HG03060 (cell line): ENCODE results near the gene GLRA2.

ENCODE experiments used
- ATAC-seq: cut with Tn5 transposase; IDR thresholded peaks from one replicate; pipeline ENCODE4 v1.9.1; 2021; ENCODE audit warnings: low read depth, moderate number of reproducible peaks; ENCODE audit not compliant: unreplicated experiment

Gene GLRA2

DNA sequence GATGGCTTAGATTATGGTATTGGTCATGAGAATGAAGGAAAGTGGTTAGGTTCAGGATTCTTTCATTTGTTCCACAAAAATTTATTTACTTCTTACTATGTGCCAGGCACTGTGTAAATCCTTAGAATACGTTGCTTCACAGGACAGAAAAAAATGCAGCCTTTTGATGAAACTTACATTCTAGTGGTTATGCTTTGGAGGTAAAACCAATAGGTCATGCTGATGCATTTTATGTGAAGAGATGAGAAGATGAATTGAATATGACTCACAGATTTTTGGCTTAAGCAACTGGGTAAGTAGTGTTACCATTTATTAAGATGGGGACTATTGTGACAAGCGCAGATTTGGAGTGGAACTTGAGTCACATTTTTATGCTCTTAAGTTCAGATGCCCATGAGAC is 165.3 kb downstream of the GLRA2 start:
- ATAC-seq = no peak

- no peak for ATAC-seq
Measured at GRCh38 chrX:14697451-14697850, 168.1 kb downstream of the GLRA2 start.

DNA sequence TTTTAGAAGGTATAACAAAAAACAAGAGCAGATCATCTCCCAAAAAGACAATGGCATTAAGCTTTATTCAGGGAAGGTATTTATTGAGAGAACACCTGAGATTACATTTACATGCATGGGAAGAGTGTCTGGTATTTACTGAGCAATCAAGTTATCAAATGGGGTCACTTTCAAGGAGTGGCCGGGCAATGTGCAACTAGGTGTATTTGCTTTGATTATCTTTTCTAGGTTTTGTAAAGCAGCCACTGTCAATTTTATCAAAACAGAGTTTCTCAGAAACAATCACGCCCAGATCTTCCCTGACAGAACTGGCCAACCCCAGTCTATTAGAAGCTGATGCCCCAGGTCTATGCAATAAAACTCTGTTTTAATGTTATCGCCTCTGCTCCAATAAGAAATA is 169.5 kb downstream of the GLRA2 start:
- no peak for ATAC-seq

GRCh38 chrX:14700982-14701381 is 171.6 kb downstream of the GLRA2 start:
- ATAC-seq = no peak

GRCh38 chrX:14702145-14702544 is 172.8 kb downstream of the GLRA2 start:
- ATAC-seq = no peak

DNA sequence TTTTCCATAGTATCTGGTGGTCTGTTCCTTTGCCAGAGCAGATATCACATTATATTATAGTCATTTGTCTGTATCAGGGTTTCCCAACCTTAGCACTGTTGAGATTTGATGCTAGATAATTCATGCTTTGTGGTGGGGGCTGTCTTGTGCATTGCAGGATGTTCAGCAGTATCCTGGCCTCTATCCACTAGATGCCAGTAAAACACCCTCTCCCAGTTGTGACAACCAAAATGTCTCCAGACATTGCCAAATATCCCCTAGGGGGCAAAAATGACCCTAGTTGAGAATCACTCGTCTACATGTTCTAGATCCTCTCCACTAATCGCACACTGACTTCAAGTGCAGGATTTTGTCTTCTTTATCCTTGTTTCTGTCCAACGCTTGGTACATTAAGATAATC is 182.8 kb downstream of the GLRA2 start:
- ATAC-seq = no peak

DNA sequence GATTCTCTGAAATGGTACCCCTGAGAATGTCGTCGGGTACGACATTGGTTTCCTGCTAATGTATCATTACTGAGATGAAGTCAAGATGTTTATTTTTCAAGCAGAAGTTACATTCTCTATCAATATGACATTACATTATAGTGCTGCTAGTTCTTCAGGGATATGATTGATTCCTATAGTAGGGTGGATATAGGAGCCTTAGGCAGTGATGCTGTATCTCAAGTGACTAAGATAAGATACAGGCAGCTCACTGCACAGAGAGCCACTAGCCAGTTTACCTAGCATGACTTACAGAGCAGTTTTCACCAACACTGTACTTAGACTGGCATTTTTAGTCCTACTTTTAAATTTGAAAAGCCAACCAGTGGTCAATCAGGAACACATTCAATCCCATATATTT is 188.6 kb downstream of the GLRA2 start:
- no peak for ATAC-seq

- ATAC-seq = no peak
Measured at GRCh38 chrX:14718403-14718802, 189.1 kb downstream of the GLRA2 start.

DNA sequence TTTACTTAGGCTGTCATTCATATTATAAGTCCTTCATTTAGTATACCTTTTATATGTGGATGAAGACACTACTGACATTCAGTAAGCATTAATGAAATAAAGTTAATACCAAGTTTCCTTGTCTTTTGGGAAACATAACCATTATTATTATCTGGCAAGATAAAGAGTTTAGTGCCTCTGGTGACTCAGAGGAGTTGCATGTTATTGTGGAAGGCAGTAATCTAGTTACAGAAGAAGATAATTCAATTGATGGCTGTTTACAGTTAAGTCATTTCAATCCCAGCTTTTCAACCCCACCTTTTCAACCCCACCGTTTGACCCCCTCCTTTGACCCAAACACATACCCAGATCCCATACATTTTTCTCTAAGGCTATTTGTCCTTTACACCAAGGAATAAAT is 199.7 kb downstream of the GLRA2 start:
- ATAC-seq = no peak

- no peak for ATAC-seq
Measured at GRCh38 chrX:14738643-14739042, 209.3 kb downstream of the GLRA2 start.

DNA sequence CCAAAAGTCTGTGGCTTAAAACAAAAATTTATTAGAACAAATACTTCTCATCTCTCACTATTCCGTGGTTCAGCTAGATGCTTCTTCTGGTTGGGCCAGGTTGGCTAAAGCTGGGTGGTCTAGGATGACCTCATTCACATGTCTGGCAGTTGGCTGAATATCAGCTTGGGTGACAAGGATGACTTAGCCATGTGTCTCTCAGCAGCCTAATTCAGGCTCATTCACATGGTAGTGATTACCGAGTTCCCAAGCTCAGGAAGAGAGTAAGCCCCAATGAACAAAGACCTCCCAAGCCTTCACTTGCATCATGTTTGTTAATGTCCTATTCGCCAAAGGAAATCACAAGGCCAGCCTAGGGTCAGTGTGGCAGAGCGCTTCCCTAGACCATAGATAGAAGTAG is 224.1 kb downstream of the GLRA2 start:
- ATAC-seq = no peak

DNA sequence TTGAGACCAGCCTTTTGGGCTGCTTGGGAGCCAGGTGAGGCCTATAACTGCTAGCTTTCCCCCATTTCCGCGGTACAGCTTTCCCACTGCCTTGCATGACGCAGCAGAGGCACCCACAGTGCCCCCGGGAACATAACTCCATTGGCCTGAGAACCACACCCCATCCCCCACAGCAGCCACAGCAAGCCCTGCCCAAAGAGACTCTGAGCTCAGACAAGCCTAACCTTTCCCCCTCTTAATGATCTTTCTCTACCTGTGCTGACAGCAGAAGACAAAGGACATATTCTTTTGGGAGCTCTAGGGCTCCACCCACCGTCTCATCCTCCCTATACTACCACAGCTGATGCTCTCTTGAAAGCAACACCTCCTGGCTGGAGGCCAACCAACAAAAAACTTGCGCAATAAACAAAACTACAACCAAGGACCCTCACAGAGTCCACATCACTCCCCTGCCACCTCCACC is 228.7 kb downstream of the GLRA2 start:
- ATAC-seq = no peak

GRCh38 chrX:14775416-14775815 is 246.1 kb downstream of the GLRA2 start:
- ATAC-seq = no peak

- ATAC-seq = no peak
Measured at GRCh38 chrX:14776901-14777300, 247.6 kb downstream of the GLRA2 start.

- ATAC-seq = no peak
Measured at GRCh38 chrX:14777525-14777924, 248.2 kb downstream of the GLRA2 start.

DNA sequence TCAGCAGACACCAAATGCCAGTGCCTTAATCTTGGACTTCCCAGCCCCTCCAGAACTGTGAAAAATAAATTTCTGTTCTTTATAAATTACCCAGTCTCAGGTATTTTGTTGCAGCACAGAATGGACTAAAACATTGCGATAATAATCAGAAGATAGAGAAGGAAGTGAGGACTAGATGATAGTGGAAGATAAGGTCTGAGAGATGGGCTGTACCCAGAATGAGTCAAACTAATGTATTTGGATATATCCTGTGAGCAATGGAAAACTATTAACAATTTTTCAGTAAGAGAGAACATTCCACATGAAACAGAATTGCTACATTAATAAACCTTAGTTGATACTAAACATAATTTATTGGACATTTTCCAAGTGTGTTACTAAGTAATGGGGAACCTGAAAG is 250.2 kb downstream of the GLRA2 start:
- ATAC-seq = no peak
